ENCODE results near the gene HOMER3. TPM values are rescaled to one million over a fixed set of nuclear protein-coding genes. Genes with fewer than 3 reads are reported as not detected.

The HOMER3 gene
- total and polyA plus RNA-seq, 10 of the 15 experiments (the other 5 are each of a cell fraction or from before 2014, with no cell fraction given) = 0.18 to 10.6 (median 0.50) TPM; not detected in 2

- Histone ChIP-seq H3K9ac (ENCODE audit: control insufficient read depth, insufficient read depth, low read length) (no peak overlapping the region), H3K27me3 (replicated peaks in 1 of 2; ENCODE audit: control insufficient read depth in 2 of 2, insufficient read depth in 2 of 2, low read length in 1 of 2) (no peaks in the 10 kb centered on the region), H3K4me1 (ENCODE audit: control insufficient read depth, insufficient read depth, low read length) (no peaks in the 10 kb centered on the region), H3K27ac (ENCODE audit: control insufficient read depth, insufficient read depth) (no peak overlapping the region), H4K20me1 (ENCODE audit: control insufficient read depth, insufficient read depth) (no peaks in the 10 kb centered on the region), H3K4me3 (no peak overlapping the region), H2AFZ (ENCODE audit: control insufficient read depth, low read depth, low read length) (no peak overlapping the region), H3K79me2 (ENCODE audit: control insufficient read depth, insufficient read depth, low read length) (no peaks in the 10 kb centered on the region), H3K4me2 (ENCODE audit: control insufficient read depth, insufficient read depth) (no peak overlapping the region), H3K36me3 (ENCODE audit: control insufficient read depth in 2 of 2, insufficient read depth in 2 of 2, low read length in 1 of 2) (peaks cover 2 to 8% of the 10 kb centered on the region in 2 experiments; a peak in 3 of 4 replicates), H3K9me3 (replicated peaks; ENCODE audit: control insufficient read depth, insufficient read depth, low read length) (no peaks in the 10 kb centered on the region)
- WGBS (ENCODE audit: insufficient coverage, insufficient replicate concordance, low lambda C conversion rate, missing lambda C conversion rate) = 92% methylated on average over 24 of the region's 25 CpGs
- no TSS peak for BruUV-seq (replicated peaks)
- ChIA-PET SMC1A (ENCODE audit: uncharacterized antibody, unreplicated experiment) (no interaction called here), CTCF (no interaction called here), RAD21 (ENCODE audit: unreplicated experiment) (no interaction called here), POLR2A (no interaction called here)
- in situ Hi-C loops (cut with MboI) (no loop called here), intact Hi-C loops (cut with micrococcal nuclease; ENCODE audit: unreplicated experiment) (no loop called here)
- ATAC-seq = no peak
- no peak for DNase-seq (ENCODE audit: low read depth, low spot score)
- 0 out of 2 replicates have a peak, but pooled peaks have one; percentile 28 for TF ChIP-seq POLR2A (IDR thresholded peaks at IDR 0.05; ENCODE audit: low read depth, low read length)
- no peak for TF ChIP-seq MEF2B (IDR thresholded peaks at IDR 0.05; ENCODE audit: partially characterized antibody, poor library complexity, severe bottlenecking)
- no peak for FAIRE-seq
These were observed 36.5 kb downstream of the HOMER3 start for GRCh38 chr19:18904334-18905057.

GRCh38 chr19:18903156-18904037 lies 37.6 kb downstream of the HOMER3 start:
- no peaks in the 10 kb centered on the region for H4K20me1 ChIP-seq (ENCODE audit: control insufficient read depth, insufficient read depth)
- no peak overlapping the region for H3K9ac ChIP-seq (ENCODE audit: control insufficient read depth, insufficient read depth, low read length)
- DNase-seq (ENCODE audit: low read depth, low spot score) (no peak), FAIRE-seq (no peak), ATAC-seq (no peak)
- in situ Hi-C loops (cut with MboI) = no loop called here
- intact Hi-C loops (cut with micrococcal nuclease; ENCODE audit: unreplicated experiment) = no loop called here
- no peak overlapping the region for H2AFZ ChIP-seq (ENCODE audit: control insufficient read depth, low read depth, low read length)
- WGBS (ENCODE audit: insufficient coverage, insufficient replicate concordance, low lambda C conversion rate, missing lambda C conversion rate) = 93% methylated on average over 29 of the region's 29 CpGs
- no peaks in the 10 kb centered on the region for H3K27me3 ChIP-seq (replicated peaks in 1 of 2; ENCODE audit: control insufficient read depth in 2 of 2, insufficient read depth in 2 of 2, low read length in 1 of 2)
- ChIA-PET RAD21 (ENCODE audit: unreplicated experiment) (no interaction called here), POLR2A (no interaction called here), CTCF (no interaction called here), SMC1A (ENCODE audit: uncharacterized antibody, unreplicated experiment) (no interaction called here)
- H3K79me2 ChIP-seq (ENCODE audit: control insufficient read depth, insufficient read depth, low read length) = no peaks in the 10 kb centered on the region
- no peak overlapping the region for H3K4me3 ChIP-seq
- no peaks in the 10 kb centered on the region for H3K9me3 ChIP-seq (replicated peaks; ENCODE audit: control insufficient read depth, insufficient read depth, low read length)
- TF ChIP-seq PBX3 (IDR thresholded peaks at IDR 0.05; ENCODE audit: insufficient replicate concordance, low read depth, low read length) (no peak), CHD2 (IDR thresholded peaks at IDR 0.05; ENCODE audit: borderline replicate concordance, low read depth, low read length) (no peak), MXI1 (IDR thresholded peaks at IDR 0.05; ENCODE audit: low read depth, low read length) (no peak), ELK1 (IDR thresholded peaks at IDR 0.05; ENCODE audit: low read depth, low read length) (no peak), BRCA1 (IDR thresholded peaks at IDR 0.05; ENCODE audit: low read depth, low read length) (no peak), PML (IDR thresholded peaks at IDR 0.05; ENCODE audit: low read length) (no peak), ZBTB33 (IDR thresholded peaks at IDR 0.05) (peak; percentile 49; the same call in 1 of the 2 replicates), POLR2A (IDR thresholded peaks at IDR 0.05; ENCODE audit: low read depth, low read length) (peak; percentile 38; the same call in 1 of the 2 replicates), TCF3 (IDR thresholded peaks at IDR 0.05; ENCODE audit: borderline replicate concordance, insufficient read depth, low read depth, low read length) (no peak)
- H3K4me1 ChIP-seq (ENCODE audit: control insufficient read depth, insufficient read depth, low read length) = no peaks in the 10 kb centered on the region
- BruUV-seq (replicated peaks) = no TSS peak
- no peak overlapping the region for H3K27ac ChIP-seq (ENCODE audit: control insufficient read depth, insufficient read depth)
- peaks cover 2 to 9% of the 10 kb centered on the region in 2 experiments; a peak in 2 of 4 replicates for H3K36me3 ChIP-seq (ENCODE audit: control insufficient read depth in 2 of 2, insufficient read depth in 2 of 2, low read length in 1 of 2)
- no peak overlapping the region for H3K4me2 ChIP-seq (ENCODE audit: control insufficient read depth, insufficient read depth)

All from GM12878 (cell line).